Skin epidermis (tissue), 12 donors: ENCODE measurements around the gene C8B.

Source experiments
- H3K27ac ChIP-seq, 21 experiments: fragments of 200-600 bp; sonication (generic) in 11 of 21; one replicate each; pipeline ENCODE4 v1.5.0; 2020; ENCODE audit warnings: mild to moderate bottlenecking in 3 of 21, inconsistent platforms in 2 of 21, moderate library complexity in 2 of 21
- H3K4me3 ChIP-seq, 7 experiments: fragments of 200-600 bp; sonication (generic) in 2 of 7; one replicate each; pipeline ENCODE4 v1.5.0; 2020; ENCODE audit warnings: inconsistent platforms in 2 of 7, mild to moderate bottlenecking in 2 of 7, moderate library complexity in 1 of 7

C8B gene

GRCh38 chr1:56965916-56966697, at the start of gene C8B:
Gene C8B (minus strand): TSS chr1:56966015. CDS start chr1:56965948, 67 bp downstream.
- H3K4me3 ChIP-seq = no peak within 1 kb of the TSS
- no peak within 1 kb of the TSS for H3K27ac ChIP-seq

DNA sequence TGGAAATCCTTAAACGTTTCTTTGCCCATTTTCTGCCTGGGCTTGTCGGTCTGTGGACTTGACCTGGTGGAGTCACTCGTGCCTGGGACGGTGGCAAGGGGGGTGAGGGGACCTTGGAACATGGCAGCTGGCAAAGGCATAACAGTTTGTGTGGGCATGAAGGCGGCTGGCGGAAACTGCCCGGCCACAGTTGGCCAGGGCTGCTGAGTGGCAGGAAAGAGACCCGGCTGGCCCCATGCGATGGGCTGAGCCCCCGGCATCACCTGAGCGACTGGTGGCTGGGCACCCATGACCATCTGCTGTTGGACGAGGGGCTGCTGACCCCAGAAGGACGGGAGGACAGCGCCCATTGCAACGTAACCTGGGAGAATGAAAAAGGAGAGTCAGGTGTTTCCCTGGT, 49.3 kb upstream of the C8B start:
- no peak overlapping the region for H3K27ac ChIP-seq
- H3K4me3 ChIP-seq = no peak overlapping the region

DNA sequence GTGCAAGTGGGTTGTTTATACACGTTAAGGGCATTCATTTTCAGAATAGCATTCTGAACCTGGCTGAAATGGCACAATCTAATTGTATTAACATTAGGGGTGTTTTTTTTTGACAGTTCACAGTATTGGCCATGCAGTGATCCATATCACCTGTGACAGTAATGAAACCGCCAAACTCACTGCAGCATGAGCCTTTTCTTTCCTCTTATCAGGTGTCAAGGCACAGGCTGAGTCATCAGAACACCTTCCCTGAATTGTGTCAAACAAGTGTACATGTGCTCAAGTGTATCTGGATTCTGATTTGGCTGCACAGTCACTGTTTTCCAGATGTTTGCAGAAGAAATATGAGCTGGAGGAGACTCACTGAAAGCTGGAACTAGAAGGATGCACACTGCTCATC, 47.7 kb upstream of the C8B start:
- H3K4me3 ChIP-seq = no peak overlapping the region
- H3K27ac ChIP-seq = no peak overlapping the region

- no peak overlapping the region for H3K4me3 ChIP-seq
- no peak overlapping the region for H3K27ac ChIP-seq
Observed at GRCh38 chr1:57012315-57012714, 46.5 kb upstream of the C8B start.

DNA sequence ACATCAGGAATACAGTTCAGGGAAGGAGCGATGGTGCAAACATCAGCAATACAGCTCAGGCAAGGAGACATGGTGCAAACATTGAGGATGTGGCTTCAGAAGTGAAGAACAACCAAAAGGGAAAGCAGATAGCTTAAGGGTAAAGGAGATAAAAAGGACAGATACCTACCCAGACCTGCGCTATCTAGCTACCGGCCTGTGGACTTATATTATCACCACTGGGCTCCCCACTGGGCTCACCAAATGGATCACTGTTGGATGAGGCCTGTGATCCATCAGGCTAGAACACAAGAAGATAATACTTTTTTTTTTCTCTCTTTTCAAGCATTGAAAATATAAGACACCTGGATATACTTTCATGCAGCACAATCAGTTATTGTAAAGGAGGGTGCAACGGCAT, 44.7 kb upstream of the C8B start:
- Histone ChIP-seq H3K27ac (no peak overlapping the region), H3K4me3 (no peak overlapping the region)

DNA sequence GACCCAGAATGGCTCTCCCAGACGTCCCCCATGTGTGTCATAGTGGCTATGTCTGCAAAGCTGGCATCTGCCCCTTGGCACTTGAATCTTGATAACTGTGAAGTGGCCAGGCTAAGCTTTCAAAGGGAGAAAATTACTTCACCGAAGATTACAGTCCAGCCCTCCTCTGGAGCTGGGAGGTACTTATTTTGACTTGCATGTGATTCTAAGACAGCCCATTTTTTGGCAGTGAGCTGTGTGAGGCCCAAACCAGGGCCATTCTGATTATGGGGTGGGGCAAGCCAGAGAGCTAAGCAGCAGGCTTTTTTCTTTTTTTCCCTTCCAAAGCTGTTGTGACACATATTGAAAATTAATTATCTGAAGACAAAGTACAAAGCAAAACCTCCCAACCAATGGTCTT, 42.1 kb upstream of the C8B start:
- Histone ChIP-seq H3K27ac (no peak overlapping the region), H3K4me3 (no peak overlapping the region)

GRCh38 chr1:57007472-57007871, 41.7 kb upstream of the C8B start:
- Histone ChIP-seq H3K27ac (no peak overlapping the region), H3K4me3 (no peak overlapping the region)

- no peak overlapping the region for H3K4me3 ChIP-seq
- no peak overlapping the region for H3K27ac ChIP-seq
Observed at GRCh38 chr1:57003398-57004139, 37.8 kb upstream of the C8B start.

GRCh38 chr1:56995414-56996100, 29.7 kb upstream of the C8B start:
- H3K4me3 ChIP-seq = no peak overlapping the region
- H3K27ac ChIP-seq = no peak overlapping the region

DNA sequence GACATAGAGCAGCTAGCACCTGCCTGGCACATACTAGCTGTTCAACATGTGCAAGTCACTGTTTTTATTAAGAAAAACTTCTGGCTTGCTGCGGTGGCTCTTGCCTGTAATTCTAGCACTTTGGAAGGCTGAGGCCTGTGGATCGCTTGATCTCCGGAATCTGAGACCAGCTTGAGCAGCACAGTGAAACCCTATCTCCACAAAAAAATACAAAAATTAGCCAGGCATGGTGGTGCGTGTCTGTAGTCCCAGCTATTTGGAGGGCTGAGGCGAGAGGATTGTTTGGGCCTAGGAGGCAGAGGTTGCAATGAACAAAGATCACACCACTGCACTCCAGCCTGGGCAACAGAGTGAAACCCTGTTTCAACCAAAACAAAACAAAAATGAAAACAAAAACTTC, 27.7 kb upstream of the C8B start:
- H3K4me3 ChIP-seq = no peak overlapping the region
- H3K27ac ChIP-seq = no peak overlapping the region

- no peak overlapping the region for H3K27ac ChIP-seq
- no peak overlapping the region for H3K4me3 ChIP-seq
Observed at GRCh38 chr1:56992318-56993125, 26.7 kb upstream of the C8B start.

GRCh38 chr1:56991576-56991975, 25.8 kb upstream of the C8B start:
- H3K27ac ChIP-seq = no peak overlapping the region
- H3K4me3 ChIP-seq = no peak overlapping the region

DNA sequence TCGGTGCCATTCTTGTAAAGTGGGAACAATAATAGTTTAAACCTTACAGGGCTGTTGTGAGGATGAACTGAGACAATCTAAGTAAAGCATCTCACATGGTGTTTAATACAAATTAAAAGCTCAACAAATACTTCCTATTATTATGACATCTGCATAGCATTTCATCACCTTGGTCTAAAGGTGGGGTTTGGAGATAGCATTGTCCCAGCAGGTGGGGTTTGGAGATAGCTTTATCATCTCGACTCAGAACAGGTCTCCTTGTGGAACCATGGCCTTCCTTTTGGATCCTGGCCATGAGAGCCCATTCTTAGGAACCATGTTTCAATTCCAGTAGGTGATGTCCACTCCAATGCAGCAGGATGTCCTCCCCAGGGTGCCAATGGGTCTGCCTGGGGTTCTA, 20.6 kb upstream of the C8B start:
- H3K27ac ChIP-seq = no peak overlapping the region
- H3K4me3 ChIP-seq = no peak overlapping the region

- Histone ChIP-seq H3K4me3 (no peak overlapping the region), H3K27ac (no peak overlapping the region)
Observed at GRCh38 chr1:56985857-56986256, 20.0 kb upstream of the C8B start.

GRCh38 chr1:56983484-56983883, 17.7 kb upstream of the C8B start:
- no peak overlapping the region for H3K4me3 ChIP-seq
- no peak overlapping the region for H3K27ac ChIP-seq

DNA sequence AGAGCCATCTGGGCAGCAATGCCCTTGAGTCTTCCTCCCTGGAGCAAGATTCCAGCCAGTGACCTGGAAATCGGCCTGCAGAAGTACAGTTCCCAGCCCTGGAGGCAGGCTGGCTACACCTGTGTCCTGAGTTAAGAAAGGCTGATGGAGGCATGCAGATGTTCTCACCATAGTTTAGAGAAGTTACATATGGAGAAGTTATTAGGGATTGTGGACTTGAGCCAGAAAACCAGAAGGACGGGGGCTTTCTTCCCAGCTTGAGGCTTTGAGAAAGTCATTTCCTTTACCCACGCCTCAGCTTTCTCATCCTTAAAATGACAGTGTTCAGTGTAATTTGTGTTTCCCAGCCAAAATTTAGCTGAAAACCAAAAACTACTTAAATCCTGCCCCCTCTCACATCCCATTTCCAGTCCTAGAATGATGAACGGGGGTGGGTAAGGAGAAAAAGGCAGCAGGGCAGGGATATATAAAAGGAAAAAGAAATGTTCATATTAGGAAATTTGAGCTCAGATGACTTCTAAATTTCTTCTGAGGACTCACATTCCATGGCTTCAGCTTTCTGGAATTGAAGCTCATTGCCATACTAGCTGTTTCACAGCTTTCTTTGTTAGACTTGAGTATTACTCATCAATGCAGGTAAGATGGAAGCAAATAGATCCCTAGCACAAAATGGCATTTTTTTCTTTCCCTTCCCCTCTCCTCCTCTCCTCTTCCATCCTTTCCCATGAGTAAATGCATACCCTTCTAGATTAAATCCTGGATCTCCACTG, 14.4 kb upstream of the C8B start:
- H3K27ac ChIP-seq = no peak overlapping the region
- H3K4me3 ChIP-seq = no peak overlapping the region

DNA sequence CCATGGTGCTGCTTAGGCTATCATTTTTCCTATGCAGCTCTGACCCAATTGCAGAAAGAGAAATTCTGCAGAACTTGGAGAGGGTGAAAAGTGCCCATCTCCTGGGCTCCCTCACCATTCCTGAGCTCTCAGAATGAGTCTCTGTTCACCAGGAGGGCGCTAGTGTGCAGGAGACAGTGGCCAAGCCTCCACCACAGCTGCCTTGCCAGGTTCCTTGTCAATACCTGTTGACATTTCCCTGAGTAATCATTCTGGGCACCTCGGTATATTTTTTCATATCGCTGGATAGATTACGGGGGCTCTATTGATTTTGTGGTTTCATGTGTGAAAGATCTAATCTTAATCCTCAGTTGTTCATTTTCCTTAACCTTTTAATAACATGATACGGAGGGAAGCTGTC, 13.0 kb upstream of the C8B start:
- no peak overlapping the region for H3K27ac ChIP-seq
- no peak overlapping the region for H3K4me3 ChIP-seq

GRCh38 chr1:56977910-56978309, 12.1 kb upstream of the C8B start:
- no peak overlapping the region for H3K27ac ChIP-seq
- H3K4me3 ChIP-seq = no peak overlapping the region

DNA sequence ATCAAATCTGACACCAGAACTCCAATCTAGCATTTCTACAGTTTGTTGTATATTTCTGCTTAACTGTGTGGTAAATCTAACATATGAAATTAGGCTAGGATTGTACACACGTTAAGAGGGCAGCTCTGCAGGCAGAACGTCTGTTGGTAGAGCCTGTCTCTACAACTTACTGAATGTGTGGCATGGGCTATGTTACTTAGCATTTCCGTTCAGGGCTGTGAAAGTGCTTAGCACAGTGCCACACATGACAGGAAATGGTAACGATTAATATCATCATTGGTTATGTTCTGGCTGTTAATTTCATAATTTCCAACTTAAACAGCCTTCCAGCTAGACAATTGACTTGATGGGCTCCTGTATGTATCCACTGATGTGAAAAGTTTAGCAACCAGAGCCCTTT, 9.6 kb upstream of the C8B start:
- no peak overlapping the region for H3K27ac ChIP-seq
- no peak overlapping the region for H3K4me3 ChIP-seq
